ENCODE data around the gene MRPS15. TPM values are rescaled to one million over a fixed set of nuclear protein-coding genes. Genes with fewer than 3 reads are reported as not detected.

Gene MRPS15
- polyA plus RNA-seq, 1 donor from 2014 or later, result 72.0 TPM

DNA sequence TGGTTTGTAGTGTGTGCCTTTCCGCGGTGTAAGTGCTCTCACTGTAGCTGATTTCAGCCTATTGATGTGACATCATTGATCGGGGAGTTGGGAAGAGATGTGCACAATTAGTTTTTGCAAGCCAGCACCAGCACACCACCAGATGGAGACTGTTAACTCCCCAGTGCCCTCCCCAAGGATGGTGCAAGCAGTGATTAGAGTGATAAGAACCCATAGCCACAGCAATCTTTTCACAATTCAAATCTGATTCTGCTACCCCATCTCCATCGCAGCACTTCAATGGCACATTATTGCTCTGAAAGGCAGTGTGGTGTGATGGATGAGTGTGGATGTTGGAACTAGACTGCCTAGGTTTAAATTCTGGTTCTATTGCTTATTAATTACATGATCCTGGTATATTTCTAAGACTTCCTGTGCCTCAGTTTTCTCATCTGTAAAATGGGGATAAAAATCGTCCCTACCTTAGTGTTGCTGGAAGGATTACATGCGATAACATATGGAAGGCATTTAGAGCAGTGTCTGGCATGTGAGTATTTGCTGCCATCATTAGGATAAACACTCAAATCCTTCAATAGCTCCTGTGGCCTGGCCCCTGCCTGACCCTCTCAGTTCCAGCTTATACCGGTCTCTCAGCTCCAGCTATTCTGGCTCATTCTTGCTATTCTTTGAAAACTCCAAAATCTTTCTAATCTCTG is 11.9 kb upstream of the MRPS15 start:
- H3K27ac Mint-ChIP-seq, result no peak overlapping the region
- H3K36me3 Mint-ChIP-seq, result no peaks in the 10 kb centered on the region
- H3K9me3 Mint-ChIP-seq, result peaks cover 0 to 2% (median 0%) of the 10 kb centered on the region in 3 donors

DNA sequence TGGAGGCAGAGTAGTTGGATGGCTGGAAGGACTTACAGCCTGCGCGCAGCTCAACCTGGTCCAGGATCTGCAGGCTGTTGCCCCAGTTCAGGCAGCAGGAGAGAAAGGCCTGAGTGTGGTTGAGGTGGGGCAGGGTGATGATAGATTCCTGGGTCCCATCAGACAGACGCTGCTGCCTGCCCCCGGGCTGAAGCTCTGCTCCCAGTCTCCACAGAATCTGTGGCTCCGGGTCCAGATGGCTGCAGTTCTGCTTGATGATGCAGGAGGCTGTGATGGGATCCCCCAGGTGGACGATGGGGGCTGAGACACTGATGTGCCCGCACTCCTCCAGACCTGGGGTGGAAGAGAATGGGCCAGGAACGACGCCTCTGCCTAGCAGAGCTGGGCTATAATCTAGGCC is 11.2 kb upstream of the MRPS15 start:
- Mint-ChIP-seq H3K9me3 (peaks cover 0 to 2% (median 0%) of the 10 kb centered on the region in 3 donors), H3K36me3 (no peaks in the 10 kb centered on the region), H3K4me3 (no peak overlapping the region), H3K27me3 (peaks cover 6% of the 10 kb centered on the region), H3K4me1 (peaks cover 0 to 7% (median 2%) of the 10 kb centered on the region in 3 donors), H3K27ac (no peak overlapping the region)

More for the DNA sequence above, 11.9 kb upstream of the MRPS15 start:
- peaks cover 7% of the 10 kb centered on the region for H3K27me3 Mint-ChIP-seq
- no peak overlapping the region for H3K4me3 Mint-ChIP-seq
- peaks cover 0 to 7% (median 2%) of the 10 kb centered on the region in 3 donors for H3K4me1 Mint-ChIP-seq

DNA sequence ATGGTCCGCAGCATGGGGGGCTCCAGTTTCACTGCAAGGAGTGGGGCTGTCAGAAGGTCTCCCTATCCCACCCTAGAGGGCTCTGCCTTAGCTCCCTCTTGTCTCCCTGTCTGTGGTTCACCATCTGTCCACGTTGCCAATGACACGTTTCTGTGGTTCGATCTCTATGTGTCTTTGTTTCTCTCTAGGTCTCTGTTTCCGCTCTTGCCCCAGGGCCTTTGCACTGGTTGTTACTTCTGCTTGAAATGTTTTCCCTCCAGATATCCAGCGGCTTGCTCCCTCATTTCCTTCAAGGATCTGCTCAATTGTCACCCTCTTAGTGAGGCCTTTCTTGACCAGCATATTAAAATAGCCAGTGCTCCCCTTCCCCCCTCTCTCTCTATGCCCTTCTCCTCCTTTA is 8.5 kb upstream of the MRPS15 start:
- peaks cover 0 to 7% (median 2%) of the 10 kb centered on the region in 3 donors for H3K4me1 Mint-ChIP-seq
- peak overlapping the region in 2 of 3 donors; percentile 7 to 9 for H3K27ac Mint-ChIP-seq
- H3K9me3 Mint-ChIP-seq, result no peaks in the 10 kb centered on the region
- H3K4me3 Mint-ChIP-seq, result no peak overlapping the region
- no peaks in the 10 kb centered on the region for H3K27me3 Mint-ChIP-seq
- H3K36me3 Mint-ChIP-seq, result no peaks in the 10 kb centered on the region

DNA sequence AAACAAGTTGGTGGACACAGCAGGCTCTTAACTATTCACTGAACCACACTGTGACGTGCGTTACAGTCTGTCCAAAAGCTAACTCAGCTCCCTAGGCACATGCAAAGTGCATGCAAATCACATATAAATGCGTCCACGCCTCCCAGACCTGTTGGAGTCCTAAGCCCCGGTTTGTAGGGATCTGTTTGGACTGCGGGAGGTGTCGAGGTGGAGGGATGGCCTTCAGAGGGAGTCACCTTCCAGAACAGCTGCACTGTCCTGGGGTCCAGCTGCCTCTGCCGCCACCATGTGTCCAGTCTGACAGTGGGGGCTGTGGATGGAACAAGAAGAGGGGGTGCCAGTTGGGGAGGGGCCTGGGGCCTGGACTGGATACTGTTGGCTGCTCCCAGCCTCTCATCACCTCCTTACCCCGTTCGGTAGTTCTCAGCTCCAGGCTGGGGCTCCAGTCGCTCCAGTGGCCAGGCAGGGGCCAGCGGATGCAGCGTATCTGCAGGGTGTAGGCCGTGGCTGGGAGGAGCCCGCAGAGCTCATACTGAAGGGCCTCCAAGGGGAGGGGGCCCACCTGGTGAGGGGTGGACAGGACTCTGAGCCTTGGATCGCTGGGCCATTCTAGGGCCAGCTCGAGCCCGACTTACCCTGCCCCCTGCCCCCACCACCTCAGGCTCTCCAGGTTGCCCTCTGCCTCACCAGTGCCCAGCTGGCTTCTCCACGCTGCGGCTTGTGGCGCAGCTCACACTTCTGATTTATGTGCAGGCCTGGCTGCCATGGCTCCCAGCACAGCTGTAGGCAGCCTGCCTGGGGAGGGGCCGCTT is 7.9 kb upstream of the MRPS15 start:
- Mint-ChIP-seq H3K4me1 (peaks cover 0 to 7% (median 2%) of the 10 kb centered on the region in 3 donors), H3K36me3 (no peaks in the 10 kb centered on the region), H3K27ac (no peak overlapping the region), H3K9me3 (no peaks in the 10 kb centered on the region), H3K4me3 (no peak overlapping the region), H3K27me3 (no peaks in the 10 kb centered on the region)

DNA sequence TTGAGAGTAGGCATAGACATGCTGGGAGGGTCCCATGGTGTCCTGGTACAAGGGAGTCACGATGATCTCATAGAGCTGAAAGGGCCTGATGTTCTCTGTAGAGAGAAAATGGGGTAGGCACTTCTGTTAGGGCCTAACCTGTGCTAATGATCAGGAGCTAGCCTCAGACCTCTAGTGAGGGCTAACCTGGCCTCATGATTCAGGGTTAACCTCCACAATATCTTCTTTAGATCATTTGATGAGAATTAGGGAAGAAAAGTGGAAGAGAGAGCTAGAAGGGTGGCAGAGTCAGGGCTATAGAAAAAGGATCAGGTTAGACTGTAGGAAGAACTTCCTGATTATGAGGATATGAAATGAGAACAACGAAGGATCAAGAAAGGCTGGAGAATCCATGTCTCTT is 5.0 kb upstream of the MRPS15 start:
- Mint-ChIP-seq H3K4me3 (no peak overlapping the region), H3K4me1 (peaks cover 5 to 8% (median 6%) of the 10 kb centered on the region in 3 donors), H3K9me3 (no peaks in the 10 kb centered on the region), H3K27me3 (no peaks in the 10 kb centered on the region), H3K36me3 (no peaks in the 10 kb centered on the region), H3K27ac (peak overlapping the region in 1 of 3 donors; percentile 82)

DNA sequence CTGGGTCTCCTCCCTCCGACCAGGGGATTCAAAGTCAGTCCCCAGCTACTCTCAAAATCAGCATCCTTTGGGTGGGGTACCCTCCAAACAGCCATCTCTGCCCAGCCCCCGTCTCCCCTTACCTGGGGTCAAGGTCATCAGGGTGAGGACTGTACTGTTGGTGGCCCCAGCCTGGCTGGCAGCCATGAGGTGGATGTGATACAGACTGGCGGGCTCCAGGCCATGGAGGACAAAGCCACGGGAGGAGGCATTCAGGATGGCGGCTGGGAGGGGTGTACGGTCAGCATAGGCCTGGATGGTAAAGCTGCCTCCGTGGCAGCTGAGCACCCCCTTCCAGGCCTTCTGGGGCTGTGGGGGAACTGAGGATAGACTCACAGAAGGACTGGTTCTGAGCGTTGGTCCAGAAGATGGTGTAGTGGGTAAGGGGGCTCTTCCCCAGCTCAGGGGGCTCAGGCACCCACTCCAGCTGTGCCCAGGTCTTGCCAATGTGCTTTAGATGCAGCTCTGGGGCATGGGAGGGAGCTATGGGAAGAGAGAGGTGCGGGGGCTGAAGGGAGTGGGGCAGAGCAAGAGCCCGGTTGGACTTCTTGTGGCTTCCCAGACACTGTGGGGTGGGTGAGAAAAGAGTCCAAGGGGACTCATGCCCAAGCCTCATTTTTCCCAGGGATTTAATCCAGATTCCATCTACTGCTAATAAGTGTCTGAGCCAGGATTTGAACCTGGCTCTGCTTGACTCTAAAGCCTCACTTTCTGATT is 3.7 kb upstream of the MRPS15 start:
- no peaks in the 10 kb centered on the region for H3K36me3 Mint-ChIP-seq
- no peaks in the 10 kb centered on the region for H3K27me3 Mint-ChIP-seq
- H3K9me3 Mint-ChIP-seq, result no peaks in the 10 kb centered on the region
- H3K27ac Mint-ChIP-seq, result no peak overlapping the region
- no peak overlapping the region for H3K4me3 Mint-ChIP-seq
- H3K4me1 Mint-ChIP-seq, result peaks cover 8 to 13% (median 9%) of the 10 kb centered on the region in 3 donors

DNA sequence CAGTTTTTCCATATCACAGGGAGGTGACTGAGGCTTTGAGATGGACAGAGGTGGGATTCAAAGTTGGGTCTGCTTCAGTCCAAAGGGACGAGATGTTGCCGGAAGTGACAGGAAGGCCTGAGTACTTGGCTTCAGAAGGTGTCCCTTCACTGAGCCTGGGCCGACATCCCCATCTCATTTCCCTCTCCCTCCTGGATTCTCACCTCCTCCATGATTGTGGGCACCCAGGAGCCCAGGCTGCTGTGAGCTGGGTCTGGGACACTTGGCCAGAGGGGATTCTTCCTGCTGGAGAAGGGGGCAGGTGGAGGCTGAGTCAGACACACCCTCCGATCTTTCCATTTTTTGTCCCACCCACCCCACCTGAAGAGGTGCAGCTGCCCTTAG is 2.8 kb upstream of the MRPS15 start:
- no peaks in the 10 kb centered on the region for H3K9me3 Mint-ChIP-seq
- no peak overlapping the region for H3K4me3 Mint-ChIP-seq
- no peaks in the 10 kb centered on the region for H3K36me3 Mint-ChIP-seq
- peaks cover 8 to 11% (median 9%) of the 10 kb centered on the region in 3 donors for H3K4me1 Mint-ChIP-seq
- H3K27ac Mint-ChIP-seq, result peak overlapping the region in 1 of 3 donors; percentile 67
- H3K27me3 Mint-ChIP-seq, result no peaks in the 10 kb centered on the region

DNA sequence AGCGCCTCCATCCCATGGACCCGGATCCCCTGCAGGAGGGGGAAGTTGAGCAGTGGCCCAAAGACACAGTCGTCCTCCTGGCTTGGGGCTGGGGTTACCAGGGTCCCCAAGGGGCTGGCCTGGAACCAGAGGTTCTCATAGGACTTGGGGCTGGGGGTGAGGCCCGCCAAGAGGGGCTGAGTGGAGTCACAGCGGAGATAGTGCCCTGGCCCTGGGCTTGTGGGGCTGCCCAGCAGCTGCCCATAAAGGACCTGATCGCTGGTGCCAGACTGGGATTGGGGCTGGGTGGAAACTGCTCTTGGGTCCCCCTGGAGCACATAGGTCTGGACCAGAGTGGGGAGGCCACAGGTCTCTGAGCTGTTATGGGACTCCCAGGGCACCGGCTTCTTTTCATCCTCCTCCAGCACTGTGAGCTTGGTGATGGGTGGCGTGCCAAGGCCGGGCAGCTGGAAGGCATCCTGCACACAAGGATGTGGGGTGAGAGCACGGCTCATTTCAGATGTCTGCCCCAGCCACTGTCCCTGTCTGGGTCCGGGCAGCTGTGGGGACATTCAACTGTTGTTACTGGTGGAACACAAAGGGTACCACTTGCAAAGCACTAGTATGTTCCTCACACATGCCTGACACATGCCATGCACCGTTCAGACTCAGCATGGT is 2.3 kb upstream of the MRPS15 start:
- Mint-ChIP-seq H3K9me3 (no peaks in the 10 kb centered on the region), H3K27ac (peak overlapping the region in 2 of 3 donors; percentile 31 to 67), H3K4me3 (peak overlapping the region in 1 of 4 donors; percentile 100), H3K36me3 (no peaks in the 10 kb centered on the region), H3K4me1 (peaks cover 8 to 11% (median 9%) of the 10 kb centered on the region in 3 donors), H3K27me3 (no peaks in the 10 kb centered on the region)

DNA sequence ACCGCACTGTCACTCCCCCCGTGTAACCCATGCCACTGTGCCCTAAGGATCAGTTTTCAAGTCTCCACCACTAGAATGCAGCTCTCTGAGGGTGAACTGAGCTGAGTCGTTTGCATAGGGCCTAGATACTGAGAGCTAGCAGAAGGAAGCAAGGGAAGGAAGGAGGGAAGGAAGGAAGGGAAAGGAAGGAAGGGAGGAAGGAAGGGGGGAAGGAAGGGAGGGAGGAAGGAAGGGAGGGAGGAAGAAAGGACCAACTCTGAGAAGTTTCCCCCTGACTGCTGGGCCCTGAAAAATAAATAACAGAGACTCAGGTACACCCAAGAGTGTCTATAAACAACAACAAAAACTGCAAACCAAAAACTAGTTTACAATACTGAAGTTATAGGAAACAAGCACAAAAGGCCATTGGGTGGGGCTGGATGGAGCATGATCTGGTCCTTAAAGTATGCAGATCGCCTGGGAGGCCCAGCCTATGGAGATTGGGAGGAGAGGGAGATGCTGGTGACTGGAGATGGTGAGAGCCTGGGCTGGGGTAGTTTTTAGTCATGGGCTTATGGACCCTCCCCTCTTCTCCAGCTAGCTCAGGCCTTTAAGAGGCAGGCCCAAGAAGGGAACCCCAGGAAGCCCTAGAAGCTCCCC is 1.7 kb upstream of the MRPS15 start:
- Mint-ChIP-seq H3K4me1 (peaks cover 9 to 12% (median 11%) of the 10 kb centered on the region in 3 donors), H3K27ac (peak overlapping the region in 2 of 3 donors; percentile 67 to 94), H3K4me3 (peak overlapping the region in 1 of 4 donors; percentile 100), H3K9me3 (no peaks in the 10 kb centered on the region), H3K27me3 (no peaks in the 10 kb centered on the region), H3K36me3 (no peaks in the 10 kb centered on the region)

DNA sequence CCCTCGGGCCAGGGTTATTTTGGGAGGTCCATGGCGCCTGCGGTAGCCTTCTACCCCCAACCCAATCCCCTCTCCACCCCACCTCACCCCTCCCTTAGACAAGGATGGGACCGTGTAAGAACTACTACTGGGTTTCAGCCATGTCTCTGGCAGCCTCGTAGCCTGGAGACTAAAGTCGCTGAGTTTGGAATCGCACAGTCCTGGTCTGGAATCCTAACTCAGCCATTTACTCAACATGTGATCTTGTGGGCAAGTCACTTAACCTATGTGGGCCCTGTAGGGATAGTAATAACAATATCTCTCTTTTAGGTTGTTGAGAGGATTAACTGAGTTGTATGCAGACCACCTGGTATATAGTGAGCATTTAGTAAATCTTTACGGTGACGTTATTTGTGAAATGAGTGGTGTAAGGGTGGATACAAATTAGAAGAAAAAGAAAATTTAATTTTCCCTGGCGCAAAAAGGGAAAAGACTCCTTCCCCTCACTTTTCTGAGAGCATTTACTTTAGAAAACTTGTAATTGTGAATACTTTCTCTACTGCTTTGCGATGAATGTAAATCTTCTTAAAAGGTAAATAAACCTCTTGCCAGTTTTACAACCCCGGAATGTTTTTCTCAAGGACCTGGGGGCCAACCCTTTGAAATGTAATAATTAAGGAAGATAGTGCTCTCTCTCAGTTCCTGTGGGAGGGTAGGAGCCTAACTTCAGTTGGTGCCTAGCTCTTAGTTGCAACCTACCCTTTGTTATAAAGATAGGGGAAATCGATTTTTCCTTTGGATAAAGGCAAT is 615 bp upstream of the MRPS15 start:
- Mint-ChIP-seq H3K4me3 (peak overlapping the region; percentile 96 to 100 (median 96)), H3K4me1 (peaks cover 11 to 12% (median 12%) of the 10 kb centered on the region in 3 donors), H3K27me3 (no peaks in the 10 kb centered on the region), H3K9me3 (no peaks in the 10 kb centered on the region), H3K27ac (peak overlapping the region; percentile 94 to 97 (median 96)), H3K36me3 (peaks cover 4% of the 10 kb centered on the region)

DNA sequence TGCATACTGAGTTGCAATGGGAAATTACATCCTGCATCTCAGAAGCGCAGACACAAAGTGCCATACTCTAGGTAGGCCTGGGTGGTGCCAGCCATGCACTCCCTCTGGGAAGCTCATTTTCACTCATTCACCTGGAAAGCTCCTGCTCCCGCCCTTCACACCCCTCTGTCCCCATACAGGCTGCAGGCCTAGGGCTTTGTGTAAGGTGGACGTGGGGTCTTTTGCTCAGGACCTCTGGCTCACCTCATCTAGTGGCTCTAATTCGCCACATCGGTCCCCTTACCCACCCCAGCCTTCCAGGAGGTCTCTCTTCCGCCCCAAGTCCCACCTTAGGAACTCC is 751 bp downstream of the MRPS15 start:
- Mint-ChIP-seq H3K4me3 (peak overlapping the region; percentile 96 to 100 (median 96)), H3K9me3 (no peaks in the 10 kb centered on the region), H3K27me3 (no peaks in the 10 kb centered on the region), H3K27ac (peak overlapping the region in 2 of 3 donors; percentile 94 to 97), H3K36me3 (peaks cover 4% of the 10 kb centered on the region), H3K4me1 (peaks cover 12% of the 10 kb centered on the region in 3 donors)

DNA sequence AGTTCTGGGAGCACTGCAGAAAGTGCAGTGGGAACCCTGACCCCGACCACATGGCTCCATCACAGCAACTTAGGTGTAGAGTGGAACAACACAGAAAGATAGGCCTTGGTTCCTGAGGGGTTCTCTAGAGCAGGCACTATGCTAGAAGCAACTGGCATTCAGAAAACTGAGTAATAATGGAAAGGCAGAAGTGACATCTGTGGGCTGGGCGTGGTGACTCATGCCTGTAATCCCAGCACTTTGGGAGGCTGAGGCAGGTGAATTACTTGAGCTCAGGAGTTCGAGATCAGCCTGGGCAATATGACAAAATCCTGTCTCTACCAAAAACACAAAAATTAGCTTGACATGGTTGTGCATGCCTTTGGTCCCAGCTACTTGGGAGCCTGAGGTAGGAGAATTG is 5.3 kb downstream of the MRPS15 start:
- Mint-ChIP-seq H3K4me1 (peaks cover 4 to 11% (median 8%) of the 10 kb centered on the region in 3 donors), H3K9me3 (no peaks in the 10 kb centered on the region), H3K27me3 (no peaks in the 10 kb centered on the region), H3K36me3 (peaks cover 8% of the 10 kb centered on the region), H3K27ac (peak overlapping the region in 1 of 3 donors; percentile 85), H3K4me3 (no peak overlapping the region)

DNA sequence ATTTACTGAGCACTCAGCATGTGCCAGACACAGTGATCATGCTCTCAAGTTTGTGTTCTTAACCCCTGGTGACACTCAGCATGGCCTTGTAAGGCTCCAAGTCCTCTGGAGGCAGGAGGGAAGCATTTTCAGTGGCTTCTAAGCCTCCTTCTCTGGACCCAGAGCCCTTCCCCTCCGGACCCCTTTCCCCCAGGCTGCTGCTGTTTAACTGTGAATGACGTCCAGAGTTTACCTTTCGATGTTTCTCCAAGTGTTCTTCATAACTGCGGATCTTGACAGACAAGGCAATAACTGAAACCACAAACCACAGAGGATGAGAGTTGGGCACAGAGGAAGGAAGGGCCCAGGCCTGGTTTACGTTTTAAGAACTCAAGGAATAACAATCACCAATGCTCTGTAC is 6.5 kb downstream of the MRPS15 start:
- H3K4me1 Mint-ChIP-seq, result peaks cover 2 to 5% (median 4%) of the 10 kb centered on the region in 3 donors
- peaks cover 9% of the 10 kb centered on the region for H3K36me3 Mint-ChIP-seq

More for the DNA sequence above, 6.5 kb downstream of the MRPS15 start:
- Mint-ChIP-seq H3K27me3 (no peaks in the 10 kb centered on the region), H3K27ac (no peak overlapping the region), H3K9me3 (no peaks in the 10 kb centered on the region), H3K4me3 (no peak overlapping the region)
